Osteocyte (in vitro differentiated cells): ENCODE results near the gene DOLPP1. TPM values are rescaled to one million over a fixed set of nuclear protein-coding genes. Genes with fewer than 3 reads are reported as not detected.

ENCODE experiments used
- DNase-seq: peaks from one replicate; pipeline ENCODE4 v3.0.0; 2021; ENCODE audit warnings: mixed read lengths; ENCODE audit not compliant: unreplicated experiment; ENCODE audit errors: extremely low spot score
- H3K27ac Mint-ChIP-seq: one replicate; pipeline ENCODE4 v1.8.0; 2021; ENCODE audit warnings: mild to moderate bottlenecking, mixed read lengths; ENCODE audit not compliant: unreplicated experiment
- H3K27me3 Mint-ChIP-seq: one replicate; pipeline ENCODE4 v1.8.0; 2021; ENCODE audit warnings: mixed read lengths; ENCODE audit not compliant: unreplicated experiment
- H3K36me3 Mint-ChIP-seq: one replicate; pipeline ENCODE4 v1.8.0; 2021; ENCODE audit warnings: mixed read lengths; ENCODE audit not compliant: unreplicated experiment
- H3K4me1 Mint-ChIP-seq: one replicate; pipeline ENCODE4 v1.8.0; 2021; ENCODE audit warnings: mixed read lengths; ENCODE audit not compliant: unreplicated experiment
- H3K4me3 Mint-ChIP-seq: one replicate; pipeline ENCODE4 v1.8.0; 2021; ENCODE audit warnings: mild to moderate bottlenecking, moderate library complexity, mixed read lengths; ENCODE audit not compliant: unreplicated experiment
- H3K9me3 Mint-ChIP-seq: one replicate; pipeline ENCODE4 v1.8.0; 2021; ENCODE audit warnings: mixed read lengths; ENCODE audit not compliant: unreplicated experiment
- total RNA-seq: library from RNA; stranded (reverse); gene quantifications from 2 replicates; pipeline ENCODE4 v1.2.1, GENCODE V29; 2021
- TF ChIP-seq, protein P1 (sequence below): fragments of 200-600 bp; sonication (generic); IDR thresholded peaks from 2 replicates; pipeline ENCODE4 v1.5.0; 2021; ENCODE audit warnings: antibody characterized with exemption, mild to moderate bottlenecking, moderate library complexity

DOLPP1 gene
- total RNA-seq, 1 donor from 2014 or later = 13.3 TPM

DNA sequence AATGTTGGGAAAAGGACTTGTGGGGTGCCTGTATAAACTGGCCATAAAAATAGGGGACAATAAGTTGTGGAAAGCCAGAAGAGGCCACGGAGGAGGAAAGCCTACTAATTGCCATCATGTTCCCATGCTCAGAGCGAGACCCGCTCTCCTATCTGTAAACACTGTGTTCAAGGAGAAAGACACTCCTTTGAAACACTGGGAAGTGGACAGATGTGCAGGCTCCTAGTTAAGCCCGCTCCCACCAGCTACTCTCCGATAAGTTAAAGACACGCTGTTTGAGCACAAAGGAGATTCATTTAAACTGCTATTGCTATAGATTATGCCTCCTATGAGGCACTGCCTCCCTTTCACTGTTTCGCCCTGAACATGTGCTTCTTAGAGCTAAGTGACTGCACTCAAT, 20.4 kb downstream of the DOLPP1 start:
- H3K9me3 Mint-ChIP-seq = no peaks in the 10 kb centered on the region
- no peaks in the 10 kb centered on the region for H3K27me3 Mint-ChIP-seq
- peaks cover 10% of the 10 kb centered on the region for H3K36me3 Mint-ChIP-seq
- no peaks in the 10 kb centered on the region for H3K4me1 Mint-ChIP-seq
- DNase-seq = no peak
- no peak overlapping the region for H3K27ac Mint-ChIP-seq
- TF ChIP-seq, protein P1, sequence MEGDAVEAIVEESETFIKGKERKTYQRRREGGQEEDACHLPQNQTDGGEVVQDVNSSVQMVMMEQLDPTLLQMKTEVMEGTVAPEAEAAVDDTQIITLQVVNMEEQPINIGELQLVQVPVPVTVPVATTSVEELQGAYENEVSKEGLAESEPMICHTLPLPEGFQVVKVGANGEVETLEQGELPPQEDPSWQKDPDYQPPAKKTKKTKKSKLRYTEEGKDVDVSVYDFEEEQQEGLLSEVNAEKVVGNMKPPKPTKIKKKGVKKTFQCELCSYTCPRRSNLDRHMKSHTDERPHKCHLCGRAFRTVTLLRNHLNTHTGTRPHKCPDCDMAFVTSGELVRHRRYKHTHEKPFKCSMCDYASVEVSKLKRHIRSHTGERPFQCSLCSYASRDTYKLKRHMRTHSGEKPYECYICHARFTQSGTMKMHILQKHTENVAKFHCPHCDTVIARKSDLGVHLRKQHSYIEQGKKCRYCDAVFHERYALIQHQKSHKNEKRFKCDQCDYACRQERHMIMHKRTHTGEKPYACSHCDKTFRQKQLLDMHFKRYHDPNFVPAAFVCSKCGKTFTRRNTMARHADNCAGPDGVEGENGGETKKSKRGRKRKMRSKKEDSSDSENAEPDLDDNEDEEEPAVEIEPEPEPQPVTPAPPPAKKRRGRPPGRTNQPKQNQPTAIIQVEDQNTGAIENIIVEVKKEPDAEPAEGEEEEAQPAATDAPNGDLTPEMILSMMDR = no peak
- no peak overlapping the region for H3K4me3 Mint-ChIP-seq

DNA sequence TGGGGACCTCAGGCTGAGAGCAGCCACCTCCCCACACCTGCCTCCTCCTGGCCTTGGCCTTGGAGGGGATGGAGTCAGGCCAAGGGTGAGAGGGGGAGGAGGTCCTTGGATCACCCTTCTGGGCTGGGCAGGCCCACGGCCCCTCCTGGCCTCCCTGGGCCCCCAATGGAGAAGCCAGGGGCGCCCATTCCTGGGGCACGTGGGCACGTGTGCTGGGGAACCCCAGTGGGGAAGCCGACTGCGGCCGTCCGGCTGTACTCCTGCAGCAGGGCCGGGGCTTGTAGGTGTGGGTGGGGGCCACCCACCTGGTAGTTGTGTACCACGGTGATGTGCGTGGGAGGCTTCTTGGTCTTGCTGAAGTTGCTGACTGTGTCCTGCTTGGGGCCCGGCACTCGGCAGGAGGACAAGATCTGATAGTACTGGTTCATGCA, 21.2 kb downstream of the DOLPP1 start:
- Mint-ChIP-seq H3K27ac (no peak overlapping the region), H3K9me3 (no peaks in the 10 kb centered on the region), H3K4me3 (no peak overlapping the region), H3K27me3 (no peaks in the 10 kb centered on the region), H3K4me1 (no peaks in the 10 kb centered on the region), H3K36me3 (peaks cover 12% of the 10 kb centered on the region)
- DNase-seq = no peak
- TF ChIP-seq, protein P1 = no peak

DNA sequence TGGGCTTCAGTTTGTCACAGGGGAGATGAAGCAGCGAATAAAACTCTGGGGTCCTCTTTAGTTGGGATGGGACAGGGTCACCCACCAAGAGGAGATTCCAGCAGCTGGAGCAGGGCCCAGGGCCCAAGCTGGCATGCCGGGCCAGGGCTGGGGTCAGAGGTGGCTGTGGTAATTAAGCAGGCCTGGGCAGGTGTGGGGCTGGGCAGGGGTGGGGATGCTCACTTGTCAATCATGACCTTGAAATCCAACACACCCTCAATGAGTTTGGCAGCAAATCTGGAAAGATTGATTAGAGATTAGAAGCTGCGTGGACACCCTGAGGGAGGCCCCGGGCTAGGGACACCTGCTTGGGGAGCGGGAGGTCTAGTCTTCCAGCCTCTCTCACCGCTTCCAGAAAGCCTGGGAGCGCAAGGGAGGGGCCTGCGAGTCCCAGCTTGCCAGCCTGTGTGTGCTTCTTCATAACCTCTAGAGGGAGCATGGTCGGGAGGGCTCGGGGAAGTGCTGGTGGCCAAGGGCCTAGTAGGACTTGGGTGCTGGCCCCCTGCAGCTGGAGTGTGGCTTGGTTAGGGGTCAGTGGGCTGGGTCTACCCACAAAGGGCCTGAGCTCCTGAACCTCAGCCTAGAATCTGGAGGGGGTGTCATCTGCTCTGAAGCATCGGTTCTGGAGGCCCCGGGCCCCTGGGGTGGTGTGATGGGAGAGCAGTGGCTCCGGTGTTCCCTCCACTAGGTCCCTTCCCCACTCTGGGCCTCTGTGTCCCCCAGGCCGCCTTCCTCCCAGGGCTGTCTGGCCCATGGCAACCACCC, 22.1 kb downstream of the DOLPP1 start:
- no peaks in the 10 kb centered on the region for H3K27me3 Mint-ChIP-seq
- H3K36me3 Mint-ChIP-seq = peaks cover 16% of the 10 kb centered on the region
- H3K4me3 Mint-ChIP-seq = no peak overlapping the region
- H3K9me3 Mint-ChIP-seq = no peaks in the 10 kb centered on the region
- TF ChIP-seq, protein P1 = peak; percentile 52
- no peak for DNase-seq
- no peaks in the 10 kb centered on the region for H3K4me1 Mint-ChIP-seq
- no peak overlapping the region for H3K27ac Mint-ChIP-seq

DNA sequence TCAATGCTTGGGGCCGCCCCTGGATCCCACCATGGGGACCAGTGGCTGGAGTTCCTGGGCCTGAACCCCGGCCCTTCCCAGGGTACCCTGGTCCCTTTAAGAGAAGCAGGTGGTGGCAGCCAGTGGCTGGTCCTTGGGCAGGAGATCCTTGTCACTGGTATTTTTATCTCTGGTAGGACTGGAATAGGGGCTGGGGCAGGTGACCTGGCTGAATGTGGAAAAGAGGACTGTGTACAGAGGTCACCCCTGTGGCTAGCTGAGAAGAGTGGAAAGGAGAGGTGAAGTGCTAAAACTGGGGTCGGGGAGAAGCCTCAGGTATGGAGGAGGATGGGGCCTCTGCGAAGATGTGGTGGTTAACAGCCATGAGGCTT, 22.7 kb downstream of the DOLPP1 start:
- DNase-seq = no peak
- TF ChIP-seq, protein P1 = no peak
- H3K4me1 Mint-ChIP-seq = peaks cover under 1% of the 10 kb centered on the region
- no peaks in the 10 kb centered on the region for H3K9me3 Mint-ChIP-seq
- H3K27me3 Mint-ChIP-seq = no peaks in the 10 kb centered on the region
- no peak overlapping the region for H3K27ac Mint-ChIP-seq
- H3K4me3 Mint-ChIP-seq = no peak overlapping the region
- peaks cover 11% of the 10 kb centered on the region for H3K36me3 Mint-ChIP-seq

DNA sequence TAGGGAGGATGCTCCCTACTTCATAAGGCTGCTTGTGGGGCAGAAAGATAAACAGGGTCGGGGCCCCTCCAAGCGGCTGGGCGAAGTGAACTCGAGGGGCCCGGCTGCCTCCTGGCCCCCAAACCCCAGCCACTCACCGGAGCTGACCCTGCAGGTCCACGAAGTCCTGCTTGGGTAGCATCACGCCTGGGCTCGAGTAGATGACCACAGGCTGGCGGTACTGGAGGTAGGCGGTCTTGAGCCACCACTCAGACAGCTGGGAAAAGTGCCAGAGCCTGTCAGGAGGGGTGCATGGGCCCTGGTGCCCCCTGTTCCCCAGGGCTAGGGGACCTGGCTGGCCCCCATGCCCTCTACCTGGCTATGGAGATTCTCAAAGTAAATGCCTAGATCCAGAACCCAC, 23.1 kb downstream of the DOLPP1 start:
- Mint-ChIP-seq H3K27me3 (no peaks in the 10 kb centered on the region), H3K9me3 (no peaks in the 10 kb centered on the region), H3K4me1 (peaks cover 6% of the 10 kb centered on the region), H3K36me3 (peaks cover 11% of the 10 kb centered on the region), H3K27ac (no peak overlapping the region), H3K4me3 (no peak overlapping the region)
- TF ChIP-seq, protein P1 = no peak
- no peak for DNase-seq
